Parathyroid adenoma (tissue), 2 donors: ENCODE measurements around the gene NKAIN2.

Experiments
- H2AFZ ChIP-seq: fragments of 300-600 bp; sonication (generic); one replicate; pipeline ENCODE4 v1.7.0; 2017; ENCODE audit warnings: antibody characterized with exemption, mild to moderate bottlenecking
- H3K27ac ChIP-seq: fragments of 300-600 bp; sonication (generic); one replicate; pipeline ENCODE4 v1.7.0; 2017
- H3K27me3 ChIP-seq: fragments of 300-600 bp; sonication (generic); one replicate; pipeline ENCODE4 v1.7.0; 2017; ENCODE audit warnings: low read length; ENCODE audit not compliant: control insufficient read depth, insufficient read depth
- H3K36me3 ChIP-seq: fragments of 300-600 bp; sonication (generic); one replicate; pipeline ENCODE4 v1.7.0; 2017; ENCODE audit warnings: low read length; ENCODE audit not compliant: control insufficient read depth, insufficient read depth
- H3K4me1 ChIP-seq: fragments of 300-600 bp; sonication (generic); one replicate; pipeline ENCODE4 v1.7.0; 2017; ENCODE audit warnings: control low read depth
- H3K4me2 ChIP-seq: fragments of 300-600 bp; sonication (generic); one replicate; pipeline ENCODE4 v1.7.0; 2017; ENCODE audit warnings: low read length
- H3K4me3 ChIP-seq: fragments of 300-600 bp; sonication (generic); one replicate; pipeline ENCODE4 v1.7.0; 2017; ENCODE audit warnings: low read depth, low read length
- H3K79me2 ChIP-seq: fragments of 300-600 bp; sonication (generic); one replicate; pipeline ENCODE4 v1.7.0; 2017; ENCODE audit warnings: control low read depth
- H3K9ac ChIP-seq: fragments of 300-600 bp; sonication (generic); one replicate; pipeline ENCODE4 v1.7.0; 2017; ENCODE audit warnings: mild to moderate bottlenecking
- H3K9me3 ChIP-seq: fragments of 300-600 bp; sonication (generic); one replicate; pipeline ENCODE4 v1.7.0; 2017; ENCODE audit warnings: low read length; ENCODE audit not compliant: control insufficient read depth
- TF ChIP-seq, protein P1 (sequence below): fragments of 300-600 bp; sonication (generic); IDR thresholded peaks from one replicate; pipeline ENCODE4 v1.7.0; 2017; ENCODE audit warnings: antibody characterized with exemption, mild to moderate bottlenecking
- donor health status: primary hyperparathyroidism.

Gene NKAIN2

DNA sequence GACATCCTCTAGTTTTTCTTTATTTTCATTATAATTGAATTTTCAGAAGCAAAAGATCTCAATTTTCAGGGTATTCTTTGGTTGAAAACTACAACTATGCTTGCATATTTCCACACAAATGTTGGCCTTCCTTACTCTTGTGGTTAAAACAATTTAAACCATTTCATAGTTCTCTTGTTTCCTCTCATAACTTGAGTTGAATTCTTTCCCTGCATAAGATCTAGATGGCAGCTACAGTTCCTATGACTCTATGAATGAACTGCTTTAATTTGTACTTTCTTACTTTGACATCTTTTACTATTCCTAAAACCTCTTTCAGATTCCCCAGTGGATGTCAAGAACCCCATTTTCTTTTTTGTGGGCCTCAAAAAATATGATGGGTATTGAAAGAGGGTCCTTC lies 564.5 kb downstream of the NKAIN2 start:
- Histone ChIP-seq H3K27ac (no peak overlapping the region), H3K4me2 (no peak overlapping the region), H3K4me1 (no peaks in the 10 kb centered on the region), H3K4me3 (no peak overlapping the region), H3K36me3 (no peaks in the 10 kb centered on the region), H2AFZ (no peak overlapping the region), H3K27me3 (no peaks in the 10 kb centered on the region), H3K79me2 (no peaks in the 10 kb centered on the region), H3K9ac (no peak overlapping the region), H3K9me3 (no peaks in the 10 kb centered on the region)
- TF ChIP-seq, protein P1, sequence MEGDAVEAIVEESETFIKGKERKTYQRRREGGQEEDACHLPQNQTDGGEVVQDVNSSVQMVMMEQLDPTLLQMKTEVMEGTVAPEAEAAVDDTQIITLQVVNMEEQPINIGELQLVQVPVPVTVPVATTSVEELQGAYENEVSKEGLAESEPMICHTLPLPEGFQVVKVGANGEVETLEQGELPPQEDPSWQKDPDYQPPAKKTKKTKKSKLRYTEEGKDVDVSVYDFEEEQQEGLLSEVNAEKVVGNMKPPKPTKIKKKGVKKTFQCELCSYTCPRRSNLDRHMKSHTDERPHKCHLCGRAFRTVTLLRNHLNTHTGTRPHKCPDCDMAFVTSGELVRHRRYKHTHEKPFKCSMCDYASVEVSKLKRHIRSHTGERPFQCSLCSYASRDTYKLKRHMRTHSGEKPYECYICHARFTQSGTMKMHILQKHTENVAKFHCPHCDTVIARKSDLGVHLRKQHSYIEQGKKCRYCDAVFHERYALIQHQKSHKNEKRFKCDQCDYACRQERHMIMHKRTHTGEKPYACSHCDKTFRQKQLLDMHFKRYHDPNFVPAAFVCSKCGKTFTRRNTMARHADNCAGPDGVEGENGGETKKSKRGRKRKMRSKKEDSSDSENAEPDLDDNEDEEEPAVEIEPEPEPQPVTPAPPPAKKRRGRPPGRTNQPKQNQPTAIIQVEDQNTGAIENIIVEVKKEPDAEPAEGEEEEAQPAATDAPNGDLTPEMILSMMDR, result no peak

DNA sequence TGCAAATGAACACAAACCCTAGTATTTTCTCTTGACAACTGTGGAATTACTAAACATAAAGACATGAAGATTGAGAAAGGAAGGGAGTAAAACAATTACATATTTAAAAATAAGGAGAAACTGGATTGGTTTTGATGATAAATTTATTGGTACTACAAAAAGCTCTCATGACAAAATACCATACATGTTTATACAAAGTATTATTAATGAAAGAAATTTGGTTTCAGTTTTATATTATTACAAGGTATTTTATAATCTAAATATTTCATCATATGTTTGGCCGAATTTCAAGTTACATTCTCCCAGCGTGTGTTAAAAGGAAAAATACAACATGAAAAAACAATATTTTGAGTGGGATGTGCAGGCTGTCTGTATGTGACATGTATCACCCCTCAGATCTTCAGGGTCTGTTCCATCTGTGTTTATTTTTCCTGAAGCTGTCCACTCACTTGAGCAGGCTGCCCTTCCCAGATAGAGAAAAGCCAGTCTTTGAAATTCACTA lies 568.4 kb downstream of the NKAIN2 start:
- H3K4me3 ChIP-seq, result no peak overlapping the region

DNA sequence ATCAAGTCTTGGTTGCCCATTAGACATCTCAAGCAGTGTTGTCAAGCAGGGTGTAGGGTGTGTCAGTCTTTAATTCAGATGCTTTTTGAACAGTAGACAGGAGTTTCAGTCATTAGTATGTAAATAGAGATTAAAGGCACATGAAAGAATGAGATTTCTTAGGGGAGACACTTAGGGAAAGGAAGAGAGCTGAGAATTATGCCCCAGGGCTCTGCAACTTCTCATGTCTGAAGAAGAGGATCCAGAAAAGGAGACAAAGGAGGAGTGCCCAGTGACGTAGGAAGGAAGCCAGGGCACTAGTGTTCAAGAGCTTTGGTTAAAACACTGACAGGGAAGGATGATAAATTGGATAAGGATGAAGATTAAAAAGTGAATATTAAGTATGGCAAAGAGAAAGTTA lies 569.7 kb downstream of the NKAIN2 start:
- no peaks in the 10 kb centered on the region for H3K9me3 ChIP-seq
- H3K36me3 ChIP-seq, result no peaks in the 10 kb centered on the region
- H3K4me2 ChIP-seq, result no peak overlapping the region
- TF ChIP-seq, protein P1, result no peak
- no peak overlapping the region for H2AFZ ChIP-seq
- no peak overlapping the region for H3K4me3 ChIP-seq
- no peaks in the 10 kb centered on the region for H3K4me1 ChIP-seq
- H3K27me3 ChIP-seq, result no peaks in the 10 kb centered on the region
- H3K9ac ChIP-seq, result no peak overlapping the region
- H3K27ac ChIP-seq, result no peak overlapping the region
- no peaks in the 10 kb centered on the region for H3K79me2 ChIP-seq

More for the DNA sequence above, 568.4 kb downstream of the NKAIN2 start:
- TF ChIP-seq, protein P1, result no peak
- Histone ChIP-seq H3K9ac (no peak overlapping the region), H3K4me2 (no peak overlapping the region), H3K9me3 (no peaks in the 10 kb centered on the region), H2AFZ (no peak overlapping the region), H3K27me3 (no peaks in the 10 kb centered on the region), H3K79me2 (no peaks in the 10 kb centered on the region), H3K27ac (no peak overlapping the region), H3K4me1 (no peaks in the 10 kb centered on the region), H3K36me3 (no peaks in the 10 kb centered on the region)

DNA sequence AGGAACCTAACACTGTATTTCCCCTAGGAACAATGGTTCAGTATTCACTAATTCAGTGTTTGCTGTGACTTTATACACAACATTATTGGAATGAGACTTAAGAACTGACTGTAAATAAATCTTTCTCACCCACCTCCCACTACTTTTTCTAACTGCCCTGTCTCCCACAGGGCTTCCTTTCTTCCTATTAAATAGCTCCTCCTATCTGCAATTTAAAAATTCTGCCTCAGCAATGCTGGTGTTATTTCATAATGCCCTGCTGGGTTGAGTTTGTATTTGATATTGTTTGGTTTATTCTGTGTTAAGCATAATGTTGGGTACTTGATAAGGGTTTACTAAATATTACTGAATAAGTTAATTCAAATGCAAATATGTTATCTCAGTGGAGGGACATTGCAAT lies 585.5 kb downstream of the NKAIN2 start:
- Histone ChIP-seq H3K79me2 (no peaks in the 10 kb centered on the region), H3K9ac (no peak overlapping the region), H3K4me2 (no peak overlapping the region), H3K27me3 (no peaks in the 10 kb centered on the region), H3K27ac (no peak overlapping the region), H3K36me3 (no peaks in the 10 kb centered on the region), H3K9me3 (peaks cover 4% of the 10 kb centered on the region), H3K4me1 (no peaks in the 10 kb centered on the region), H3K4me3 (no peak overlapping the region), H2AFZ (no peak overlapping the region)
- TF ChIP-seq, protein P1, result no peak

DNA sequence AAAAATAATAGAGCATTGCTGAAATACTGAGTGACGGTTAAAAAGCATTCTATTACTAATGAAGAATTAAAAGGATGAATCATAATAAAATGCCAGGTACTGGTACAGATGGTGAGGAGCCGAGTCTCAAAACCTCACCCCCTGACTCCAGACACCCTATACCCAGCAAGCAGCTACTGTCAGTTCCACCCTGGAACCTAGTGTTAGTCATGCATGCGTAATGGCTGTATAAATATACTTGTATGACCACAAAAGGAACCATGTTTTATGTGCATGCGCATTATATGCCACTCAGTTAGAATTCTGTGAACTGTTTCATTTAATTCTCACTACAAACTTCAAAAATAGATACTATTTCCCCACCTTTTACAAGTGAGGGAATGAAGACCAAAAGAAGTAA lies 589.9 kb downstream of the NKAIN2 start:
- H3K27ac ChIP-seq, result no peak overlapping the region
- no peaks in the 10 kb centered on the region for H3K36me3 ChIP-seq
- no peaks in the 10 kb centered on the region for H3K4me1 ChIP-seq
- TF ChIP-seq, protein P1, result no peak
- H3K27me3 ChIP-seq, result no peaks in the 10 kb centered on the region
- H3K4me2 ChIP-seq, result no peak overlapping the region
- no peaks in the 10 kb centered on the region for H3K79me2 ChIP-seq
- H2AFZ ChIP-seq, result no peak overlapping the region
- H3K4me3 ChIP-seq, result no peak overlapping the region
- no peaks in the 10 kb centered on the region for H3K9me3 ChIP-seq
- H3K9ac ChIP-seq, result no peak overlapping the region
